Measurements from ENCODE around the gene ZNF511.

Gene ZNF511

DNA sequence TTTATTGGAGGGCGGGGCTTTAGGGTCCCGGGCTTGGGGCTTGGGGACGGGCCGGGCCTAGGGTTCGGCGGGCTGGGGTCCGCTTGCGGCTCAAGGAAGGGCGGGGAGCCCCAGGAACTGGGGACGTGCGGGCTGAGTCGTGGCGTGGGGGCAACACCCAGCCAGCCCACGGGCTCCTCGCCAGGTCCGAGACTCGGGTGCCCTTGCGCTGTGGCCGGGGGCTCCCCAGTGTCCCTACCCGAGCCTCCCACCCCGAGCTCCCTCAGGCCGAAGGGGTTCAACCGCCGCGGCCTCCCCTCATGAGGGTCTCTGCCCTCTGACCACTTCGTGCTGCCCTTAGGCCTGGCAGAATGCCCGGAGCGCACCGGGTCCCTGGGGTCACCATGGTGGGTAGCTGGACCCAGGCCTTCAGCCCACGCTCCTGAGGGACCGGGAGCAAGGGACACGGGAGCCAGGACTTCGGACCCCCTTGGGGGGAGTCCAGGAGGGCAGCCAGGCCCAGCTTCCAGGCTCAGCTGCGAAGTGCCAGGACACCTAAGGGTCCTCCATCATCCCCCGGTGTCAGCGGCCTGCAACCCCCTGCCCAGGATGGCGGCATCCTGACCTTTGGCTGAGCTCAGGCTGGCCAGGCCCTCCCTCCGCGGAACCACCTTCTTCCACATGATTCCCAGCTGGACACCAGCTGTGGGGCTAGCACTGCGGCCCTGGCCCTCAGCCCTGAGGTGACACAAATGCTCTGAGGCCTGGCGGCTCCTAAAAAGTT, 49.6 kb downstream of the ZNF511 start:
- peaks cover 4% of the 10 kb centered on the region; the same call in 1 of the 2 replicates for H3K4me1 ChIP-seq (ENCODE audit: control insufficient read depth, insufficient read depth, low read length)
- peaks cover 0 to 18% of the 10 kb centered on the region in 2 experiments; a peak in 2 of 3 replicates for H3K36me3 ChIP-seq (ENCODE audit: control insufficient read depth in 2 of 2, insufficient read depth in 1 of 2, low read length in 2 of 2)
- H3K27ac ChIP-seq (ENCODE audit: extremely low read depth, low read depth, low read length): no peak overlapping the region
- ChIA-PET CTCF (interaction anchor here (1.2 kb wide), 1 partner anchor 29 kb away, joined by 6 read pairs; no protein-coding TSS in a partner anchor), POLR2A (interaction anchor here (1.4 kb wide), 1 partner anchor 15 kb away, joined by 6 read pairs; the partner anchor contains the start of gene ECHS1)
- no peak overlapping the region for H3K4me3 ChIP-seq (ENCODE audit: low read depth, low read length)
- TF ChIP-seq KLF8 (tag by site-specific recombination; IDR thresholded peaks at IDR 0.05) (0 out of 2 replicates have a peak, but pooled peaks have one; percentile 18), SCRT1 (tag by site-specific recombination; IDR thresholded peaks at IDR 0.05; ENCODE audit: borderline replicate concordance) (no peak)
- TF ChIP-seq, protein P1, sequence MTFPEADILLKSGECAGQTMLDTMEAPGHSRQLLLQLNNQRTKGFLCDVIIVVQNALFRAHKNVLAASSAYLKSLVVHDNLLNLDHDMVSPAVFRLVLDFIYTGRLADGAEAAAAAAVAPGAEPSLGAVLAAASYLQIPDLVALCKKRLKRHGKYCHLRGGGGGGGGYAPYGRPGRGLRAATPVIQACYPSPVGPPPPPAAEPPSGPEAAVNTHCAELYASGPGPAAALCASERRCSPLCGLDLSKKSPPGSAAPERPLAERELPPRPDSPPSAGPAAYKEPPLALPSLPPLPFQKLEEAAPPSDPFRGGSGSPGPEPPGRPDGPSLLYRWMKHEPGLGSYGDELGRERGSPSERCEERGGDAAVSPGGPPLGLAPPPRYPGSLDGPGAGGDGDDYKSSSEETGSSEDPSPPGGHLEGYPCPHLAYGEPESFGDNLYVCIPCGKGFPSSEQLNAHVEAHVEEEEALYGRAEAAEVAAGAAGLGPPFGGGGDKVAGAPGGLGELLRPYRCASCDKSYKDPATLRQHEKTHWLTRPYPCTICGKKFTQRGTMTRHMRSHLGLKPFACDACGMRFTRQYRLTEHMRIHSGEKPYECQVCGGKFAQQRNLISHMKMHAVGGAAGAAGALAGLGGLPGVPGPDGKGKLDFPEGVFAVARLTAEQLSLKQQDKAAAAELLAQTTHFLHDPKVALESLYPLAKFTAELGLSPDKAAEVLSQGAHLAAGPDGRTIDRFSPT (tag by site-specific recombination; IDR thresholded peaks at IDR 0.05): 0 out of 2 replicates have a peak, but pooled peaks have one; percentile 27
- no peaks in the 10 kb centered on the region for H3K9me3 ChIP-seq (ENCODE audit: control insufficient read depth, insufficient read depth, low read depth, low read length)

DNA sequence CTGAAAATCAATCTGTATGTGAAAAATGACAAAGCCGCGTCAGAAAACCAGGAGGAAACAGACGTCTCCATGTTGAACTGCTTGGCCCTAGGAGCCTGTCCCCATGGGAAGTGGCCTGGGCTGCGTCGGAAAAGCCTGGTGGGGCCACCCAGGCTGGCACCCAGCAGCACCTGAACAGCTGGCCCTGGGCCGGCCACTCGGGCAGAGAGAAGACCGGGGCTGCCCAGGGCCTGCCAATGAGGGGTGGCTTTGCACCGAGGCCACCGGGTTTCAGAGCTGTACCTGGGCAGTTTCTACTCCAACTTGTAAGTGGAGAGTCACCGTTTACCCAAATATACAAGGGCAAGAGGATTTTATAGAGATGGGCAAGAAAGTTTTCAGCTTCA, 50.2 kb downstream of the ZNF511 start:
- CTCF ChIA-PET: interaction anchor here (1.0 to 1.2 kb wide), 2 partner anchors 13 to 29 kb away, joined by 3 to 6 read pairs; no protein-coding TSS in a partner anchor
- POLR2A ChIA-PET: interaction anchor here (1.4 kb wide), 1 partner anchor 14 kb away, joined by 6 read pairs; the partner anchor contains the start of gene ECHS1
- TF ChIP-seq ZNF239 (tag by site-specific recombination; IDR thresholded peaks at IDR 0.05) (no peak), ZNF174 (tag by site-specific recombination; IDR thresholded peaks at IDR 0.05) (no peak), ZNF791 (tag by site-specific recombination; IDR thresholded peaks at IDR 0.05) (no peak), OSR2 (tag by site-specific recombination; IDR thresholded peaks at IDR 0.05) (no peak), ZNF843 (tag by site-specific recombination; IDR thresholded peaks at IDR 0.05) (no peak)
- TF ChIP-seq, protein P2, sequence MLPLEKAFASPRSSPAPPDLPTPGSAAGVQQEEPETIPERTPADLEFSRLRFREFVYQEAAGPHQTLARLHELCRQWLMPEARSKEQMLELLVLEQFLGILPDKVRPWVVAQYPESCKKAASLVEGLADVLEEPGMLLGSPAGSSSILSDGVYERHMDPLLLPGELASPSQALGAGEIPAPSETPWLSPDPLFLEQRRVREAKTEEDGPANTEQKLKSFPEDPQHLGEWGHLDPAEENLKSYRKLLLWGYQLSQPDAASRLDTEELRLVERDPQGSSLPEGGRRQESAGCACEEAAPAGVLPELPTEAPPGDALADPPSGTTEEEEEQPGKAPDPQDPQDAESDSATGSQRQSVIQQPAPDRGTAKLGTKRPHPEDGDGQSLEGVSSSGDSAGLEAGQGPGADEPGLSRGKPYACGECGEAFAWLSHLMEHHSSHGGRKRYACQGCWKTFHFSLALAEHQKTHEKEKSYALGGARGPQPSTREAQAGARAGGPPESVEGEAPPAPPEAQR (tag by site-specific recombination; IDR thresholded peaks at IDR 0.05): no peak
- TF ChIP-seq, protein P3, sequence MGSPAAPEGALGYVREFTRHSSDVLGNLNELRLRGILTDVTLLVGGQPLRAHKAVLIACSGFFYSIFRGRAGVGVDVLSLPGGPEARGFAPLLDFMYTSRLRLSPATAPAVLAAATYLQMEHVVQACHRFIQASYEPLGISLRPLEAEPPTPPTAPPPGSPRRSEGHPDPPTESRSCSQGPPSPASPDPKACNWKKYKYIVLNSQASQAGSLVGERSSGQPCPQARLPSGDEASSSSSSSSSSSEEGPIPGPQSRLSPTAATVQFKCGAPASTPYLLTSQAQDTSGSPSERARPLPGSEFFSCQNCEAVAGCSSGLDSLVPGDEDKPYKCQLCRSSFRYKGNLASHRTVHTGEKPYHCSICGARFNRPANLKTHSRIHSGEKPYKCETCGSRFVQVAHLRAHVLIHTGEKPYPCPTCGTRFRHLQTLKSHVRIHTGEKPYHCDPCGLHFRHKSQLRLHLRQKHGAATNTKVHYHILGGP (tag by site-specific recombination; IDR thresholded peaks at IDR 0.05): no peak
- TF ChIP-seq, protein P4, sequence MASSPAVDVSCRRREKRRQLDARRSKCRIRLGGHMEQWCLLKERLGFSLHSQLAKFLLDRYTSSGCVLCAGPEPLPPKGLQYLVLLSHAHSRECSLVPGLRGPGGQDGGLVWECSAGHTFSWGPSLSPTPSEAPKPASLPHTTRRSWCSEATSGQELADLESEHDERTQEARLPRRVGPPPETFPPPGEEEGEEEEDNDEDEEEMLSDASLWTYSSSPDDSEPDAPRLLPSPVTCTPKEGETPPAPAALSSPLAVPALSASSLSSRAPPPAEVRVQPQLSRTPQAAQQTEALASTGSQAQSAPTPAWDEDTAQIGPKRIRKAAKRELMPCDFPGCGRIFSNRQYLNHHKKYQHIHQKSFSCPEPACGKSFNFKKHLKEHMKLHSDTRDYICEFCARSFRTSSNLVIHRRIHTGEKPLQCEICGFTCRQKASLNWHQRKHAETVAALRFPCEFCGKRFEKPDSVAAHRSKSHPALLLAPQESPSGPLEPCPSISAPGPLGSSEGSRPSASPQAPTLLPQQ (tag by site-specific recombination; IDR thresholded peaks at IDR 0.05): no peak
- Histone ChIP-seq H3K4me3 (ENCODE audit: low read depth, low read length) (no peak overlapping the region), H3K27ac (ENCODE audit: extremely low read depth, low read depth, low read length) (no peak overlapping the region), H3K36me3 (ENCODE audit: control insufficient read depth in 2 of 2, insufficient read depth in 1 of 2, low read length in 2 of 2) (peaks cover 0 to 18% of the 10 kb centered on the region in 2 experiments; a peak in 2 of 3 replicates), H3K9me3 (ENCODE audit: control insufficient read depth, insufficient read depth, low read depth, low read length) (no peaks in the 10 kb centered on the region), H3K4me1 (ENCODE audit: control insufficient read depth, insufficient read depth, low read length) (peaks cover 4% of the 10 kb centered on the region; the same call in 1 of the 2 replicates)

DNA sequence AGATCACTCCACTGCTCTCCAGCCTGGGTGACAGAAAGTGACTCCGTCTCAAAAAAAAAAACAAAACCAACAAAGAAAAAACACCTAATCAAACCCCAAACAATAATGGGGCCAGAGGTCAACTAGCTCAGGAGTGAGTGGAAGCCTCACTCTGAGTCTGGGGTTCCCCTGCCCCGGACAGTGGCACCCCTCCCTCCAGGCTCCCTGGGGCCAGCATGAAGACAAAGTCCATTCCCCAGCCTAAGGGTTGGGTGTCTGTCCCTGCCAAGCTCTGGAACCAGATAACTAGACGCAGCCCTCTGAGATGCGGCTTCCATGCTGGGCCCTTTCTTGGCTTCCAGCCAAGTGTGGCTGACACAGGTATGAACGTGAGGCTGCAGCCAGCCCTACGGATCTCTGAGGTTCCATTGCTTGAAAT, 50.8 kb downstream of the ZNF511 start:
- no peak overlapping the region for H3K4me3 ChIP-seq (ENCODE audit: low read depth, low read length)
- H3K36me3 ChIP-seq (ENCODE audit: control insufficient read depth in 2 of 2, insufficient read depth in 1 of 2, low read length in 2 of 2): peaks cover 0 to 23% of the 10 kb centered on the region in 2 experiments; a peak in 2 of 3 replicates
- ChIA-PET CTCF (interaction anchor here (1.0 to 1.2 kb wide), 2 partner anchors 13 to 30 kb away, joined by 3 to 6 read pairs; no protein-coding TSS in a partner anchor), POLR2A (interaction anchor here (1.4 kb wide), 1 partner anchor 13 kb away, joined by 6 read pairs; the partner anchor contains the start of gene ECHS1)
- H3K27ac ChIP-seq (ENCODE audit: extremely low read depth, low read depth, low read length): no peak overlapping the region
- H3K4me1 ChIP-seq (ENCODE audit: control insufficient read depth, insufficient read depth, low read length): peaks cover 4% of the 10 kb centered on the region; the same call in 1 of the 2 replicates
- no peaks in the 10 kb centered on the region for H3K9me3 ChIP-seq (ENCODE audit: control insufficient read depth, insufficient read depth, low read depth, low read length)
- TF ChIP-seq ZBTB20 (tag by site-specific recombination; IDR thresholded peaks at IDR 0.05) (peak; percentile 67), ZNF394 (tag by site-specific recombination; IDR thresholded peaks at IDR 0.05; ENCODE audit: borderline replicate concordance) (no peak), ZFP41 (tag by site-specific recombination; IDR thresholded peaks at IDR 0.05; ENCODE audit: borderline replicate concordance) (no peak), KLF10 (tag by site-specific recombination; IDR thresholded peaks at IDR 0.05) (no peak; the same call in 1 of the 2 replicates), ZNF16 (tag by site-specific recombination; IDR thresholded peaks at IDR 0.05; ENCODE audit: low read depth) (no peak), ZNF664 (tag by site-specific recombination; IDR thresholded peaks at IDR 0.05) (no peak), ZNF2 (tag by site-specific recombination; IDR thresholded peaks at IDR 0.05) (no peak), ZNF174 (tag by site-specific recombination; IDR thresholded peaks at IDR 0.05) (0 out of 2 replicates have a peak, but pooled peaks have one; percentile 12)
- TF ChIP-seq, protein P5, sequence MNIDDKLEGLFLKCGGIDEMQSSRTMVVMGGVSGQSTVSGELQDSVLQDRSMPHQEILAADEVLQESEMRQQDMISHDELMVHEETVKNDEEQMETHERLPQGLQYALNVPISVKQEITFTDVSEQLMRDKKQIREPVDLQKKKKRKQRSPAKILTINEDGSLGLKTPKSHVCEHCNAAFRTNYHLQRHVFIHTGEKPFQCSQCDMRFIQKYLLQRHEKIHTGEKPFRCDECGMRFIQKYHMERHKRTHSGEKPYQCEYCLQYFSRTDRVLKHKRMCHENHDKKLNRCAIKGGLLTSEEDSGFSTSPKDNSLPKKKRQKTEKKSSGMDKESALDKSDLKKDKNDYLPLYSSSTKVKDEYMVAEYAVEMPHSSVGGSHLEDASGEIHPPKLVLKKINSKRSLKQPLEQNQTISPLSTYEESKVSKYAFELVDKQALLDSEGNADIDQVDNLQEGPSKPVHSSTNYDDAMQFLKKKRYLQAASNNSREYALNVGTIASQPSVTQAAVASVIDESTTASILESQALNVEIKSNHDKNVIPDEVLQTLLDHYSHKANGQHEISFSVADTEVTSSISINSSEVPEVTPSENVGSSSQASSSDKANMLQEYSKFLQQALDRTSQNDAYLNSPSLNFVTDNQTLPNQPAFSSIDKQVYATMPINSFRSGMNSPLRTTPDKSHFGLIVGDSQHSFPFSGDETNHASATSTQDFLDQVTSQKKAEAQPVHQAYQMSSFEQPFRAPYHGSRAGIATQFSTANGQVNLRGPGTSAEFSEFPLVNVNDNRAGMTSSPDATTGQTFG (tag by site-specific recombination; IDR thresholded peaks at IDR 0.05; ENCODE audit: borderline replicate concordance): no peak

Measured in HEK293 (cell line).